ENCODE measurements around the gene TIRAP. TPM values are rescaled to one million over a fixed set of nuclear protein-coding genes. Genes with fewer than 3 reads are reported as not detected.

Gene TIRAP
- total and polyA plus RNA-seq, 9 of the 15 experiments (the other 6 are each of a cell fraction or from before 2014, with no cell fraction given) = 0.60 to 8.7 (median 3.7) TPM

- WGBS (ENCODE audit: insufficient coverage, low coverage, missing lambda C conversion rate) = 13% methylated on average over 12 of the region's 12 CpGs
- intact Hi-C loops (cut with micrococcal nuclease) = loop anchor here (5.0 kb wide), 2 partner anchors 382 to 413 kb away; no protein-coding TSS in a partner anchor
- ATAC-seq (peak; percentile 45), FAIRE-seq (no peak), DNase-seq (ENCODE audit: extremely low read depth in 1 of 4, low spot score in 3 of 4) (peak in 2 of 4 experiments; percentile 29 to 38)
- CTCF ChIA-PET (ENCODE audit: low intra/inter-chr PET ratio) = no interaction called here
- Histone ChIP-seq H3K36me3 (ENCODE audit: control insufficient read depth, insufficient read depth, low read length) (peaks cover 4% of the 10 kb centered on the region; the same call in 2 of the 3 replicates), H3K9me3 (replicated peaks; ENCODE audit: control insufficient read depth, insufficient read depth, low read depth, low read length) (no peaks in the 10 kb centered on the region), H3K9me1 (ENCODE audit: control insufficient read depth, insufficient read depth, low read length) (no peaks in the 10 kb centered on the region), H3K27me3 (ENCODE audit: control insufficient read depth in 2 of 2, insufficient read depth in 2 of 2, low read length in 2 of 2) (no peaks in the 10 kb centered on the region; a peak in 1 of 5 replicates), H3K4me1 (replicated peaks in 1 of 2; ENCODE audit: control insufficient read depth in 2 of 2, insufficient read depth in 2 of 2, low read length in 2 of 2) (peaks cover 4 to 11% of the 10 kb centered on the region in 2 experiments; a peak in 3 of 5 replicates), H3K27ac (ENCODE audit: extremely low read depth, low read depth, low read length) (peak overlapping the region; percentile 86), H3K9ac (ENCODE audit: insufficient read depth in 1 of 2, low read depth in 2 of 2, low read length in 2 of 2) (peak overlapping the region; percentile 86 to 89; a peak in 3 of 4 replicates), H3K4me3 (peak overlapping the region; percentile 57), H4K20me1 (replicated peaks; ENCODE audit: control insufficient read depth, insufficient read depth, low read length) (no peaks in the 10 kb centered on the region; the same call in 1 of the 2 replicates), H3K4me2 (ENCODE audit: insufficient read depth, low read length) (peak overlapping the region; percentile 96), H3K79me2 (ENCODE audit: control insufficient read depth, insufficient read depth, low read length) (peaks cover 12% of the 10 kb centered on the region; the same call in 2 of the 3 replicates), H2AFZ (ENCODE audit: low read depth, low read length) (peak overlapping the region; percentile 100)
- BruUV-seq (replicated peaks) = TSS peak; percentile 72
- POLR2A ChIA-PET = interaction anchor here (0.6 to 1.1 kb wide), 8 partner anchors 8 to 294 kb away, joined by 3 to 6 read pairs (median 4); no protein-coding TSS in a partner anchor
- TF ChIP-seq ZFPM2 (CRISPR knock-in tag; IDR thresholded peaks at IDR 0.05) (no peak), CBX1 (IDR thresholded peaks at IDR 0.05; ENCODE audit: low read depth) (no peak), KAT7 (CRISPR knock-in tag; IDR thresholded peaks at IDR 0.05; ENCODE audit: borderline replicate concordance) (no peak), PPARD (CRISPR knock-in tag; IDR thresholded peaks at IDR 0.05) (no peak), ARID4B (CRISPR knock-in tag; IDR thresholded peaks at IDR 0.05) (0 out of 2 replicates have a peak, but pooled peaks have one; percentile 9)
- in situ Hi-C loops (cut with MboI) = loop anchor here (25.0 kb wide), 2 partner anchors 108 to 683 kb away; no protein-coding TSS in a partner anchor
These were observed 21.7 kb downstream of the TIRAP start for GRCh38 chr11:126304457-126305075.

All from K562 (cell line).